22Rv1 (cell line): ENCODE results near the gene GRB2.

Experiments
- CTCF ChIP-seq: fragments of 450-650 bp; IDR thresholded peaks from 2 replicates; pipeline ENCODE4 v1.5.1; 2017; ENCODE audit warnings: mild to moderate bottlenecking
- ZFX ChIP-seq: fragments of 450-650 bp; IDR thresholded peaks from 2 replicates; pipeline ENCODE4 v1.6.1; 2017; ENCODE audit warnings: antibody characterized with exemption, borderline replicate concordance

- TF ChIP-seq CTCF (peak; percentile 37; the same call in 1 of the 2 replicates), ZFX (no peak)
Observed at GRCh38 chr17:75289832-75290337, 115.6 kb downstream of the GRB2 start.
